MM.1S (cell line): ENCODE measurements around the gene FAM185A.

Source experiments
- EZH2 ChIP-seq: fragments of 300-600 bp; sonication (generic); optimal IDR thresholded peaks from 2 replicates; pipeline ENCODE3; 2017; ENCODE audit warnings: low read depth, mild to moderate bottlenecking, antibody characterized with exemption, low read length, mixed read lengths
- TF ChIP-seq, protein P1 (sequence below): fragments of 300-600 bp; sonication (generic); IDR thresholded peaks from 2 replicates; pipeline ENCODE4 v1.5.1; 2016; ENCODE audit warnings: antibody characterized with exemption, low read length, mixed read lengths

DNA sequence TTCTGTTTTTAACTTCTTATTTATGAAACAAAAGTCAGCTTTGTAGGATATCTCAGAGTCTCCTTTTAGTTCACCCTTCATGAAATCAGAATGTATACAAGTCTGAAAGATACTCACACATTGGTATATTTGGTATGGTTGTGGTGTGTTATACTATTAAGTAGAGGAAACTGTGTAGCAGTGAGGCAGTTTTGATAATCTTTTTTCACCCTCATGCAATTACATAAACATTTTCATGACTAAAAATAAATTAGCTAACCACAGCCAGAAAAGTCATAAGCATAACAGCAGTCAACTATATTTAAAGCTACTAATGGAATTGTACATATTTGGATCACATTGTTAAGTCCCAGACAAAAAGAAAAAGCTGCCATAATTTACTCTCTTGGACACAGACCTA is 62.1 kb downstream of the FAM185A start:
- TF ChIP-seq EZH2: no peak
- TF ChIP-seq, protein P1, sequence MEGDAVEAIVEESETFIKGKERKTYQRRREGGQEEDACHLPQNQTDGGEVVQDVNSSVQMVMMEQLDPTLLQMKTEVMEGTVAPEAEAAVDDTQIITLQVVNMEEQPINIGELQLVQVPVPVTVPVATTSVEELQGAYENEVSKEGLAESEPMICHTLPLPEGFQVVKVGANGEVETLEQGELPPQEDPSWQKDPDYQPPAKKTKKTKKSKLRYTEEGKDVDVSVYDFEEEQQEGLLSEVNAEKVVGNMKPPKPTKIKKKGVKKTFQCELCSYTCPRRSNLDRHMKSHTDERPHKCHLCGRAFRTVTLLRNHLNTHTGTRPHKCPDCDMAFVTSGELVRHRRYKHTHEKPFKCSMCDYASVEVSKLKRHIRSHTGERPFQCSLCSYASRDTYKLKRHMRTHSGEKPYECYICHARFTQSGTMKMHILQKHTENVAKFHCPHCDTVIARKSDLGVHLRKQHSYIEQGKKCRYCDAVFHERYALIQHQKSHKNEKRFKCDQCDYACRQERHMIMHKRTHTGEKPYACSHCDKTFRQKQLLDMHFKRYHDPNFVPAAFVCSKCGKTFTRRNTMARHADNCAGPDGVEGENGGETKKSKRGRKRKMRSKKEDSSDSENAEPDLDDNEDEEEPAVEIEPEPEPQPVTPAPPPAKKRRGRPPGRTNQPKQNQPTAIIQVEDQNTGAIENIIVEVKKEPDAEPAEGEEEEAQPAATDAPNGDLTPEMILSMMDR: no peak
